H1 (cell line): ENCODE results near the gene CACNB2. TPM values are rescaled to one million over a fixed set of nuclear protein-coding genes. Genes with fewer than 3 reads are reported as not detected.

Experiments used
- CTCF ChIA-PET: fragments of 300-600 bp; sonication (Branson Sonifier 250); formaldehyde crosslinking; loops from one replicate; lab custom pipeline; 2021; ENCODE audit not compliant: partially characterized antibody; lab: Charles Lee
- POLR2A ChIA-PET: fragments of 300-600 bp; sonication (Branson Sonifier 250); formaldehyde crosslinking; loops from one replicate; lab custom pipeline; 2021; ENCODE audit warnings: inconsistent platforms; ENCODE audit not compliant: partially characterized antibody; lab: Charles Lee
- DNase-seq, 2 experiments: peaks; one replicate each; pipeline versions ENCODE4 v3.0.0 to v3.0.0-alpha.2; 2010 to 2022; ENCODE audit warnings: low spot score in 2 of 2, low read depth in 1 of 2, mixed read lengths in 1 of 2
- FAIRE-seq: peaks from 2 replicates; lab custom pipeline; 2011; peaks lifted over from hg19 to GRCh38; lab: Jason Lieb, UNC
- H2AFZ ChIP-seq: 2 replicates; pipeline ENCODE4 v1.8.1; 2012; ENCODE audit warnings: low read length, inconsistent platforms
- H2AK5ac ChIP-seq: 2 replicates; pipeline ENCODE4 v1.6.1; 2013; ENCODE audit warnings: low read depth, low read length
- H2BK120ac ChIP-seq: replicated peaks from 2 replicates; pipeline ENCODE3; 2013; ENCODE audit warnings: low read depth, low read length, inconsistent platforms
- H2BK12ac ChIP-seq: 2 replicates; pipeline ENCODE4 v1.6.1; 2013; ENCODE audit warnings: low read depth, low read length
- H2BK15ac ChIP-seq: 2 replicates; pipeline ENCODE4 v1.6.1; 2013; ENCODE audit warnings: low read length
- H2BK20ac ChIP-seq: 2 replicates; pipeline ENCODE4 v1.6.1; 2013; ENCODE audit warnings: low read length
- H2BK5ac ChIP-seq: 2 replicates; pipeline ENCODE4 v1.6.1; 2013; ENCODE audit warnings: low read depth, low read length
- H3K14ac ChIP-seq: 2 replicates; pipeline ENCODE4 v1.6.1; 2013; ENCODE audit warnings: inconsistent platforms; ENCODE audit not compliant: insufficient read length
- H3K18ac ChIP-seq: 2 replicates; pipeline ENCODE4 v1.6.1; 2013; ENCODE audit warnings: low read length; ENCODE audit errors: extremely low read depth
- H3K23ac ChIP-seq: 2 replicates; pipeline ENCODE4 v1.6.1; 2013; ENCODE audit warnings: inconsistent platforms; ENCODE audit not compliant: insufficient read length
- H3K23me2 ChIP-seq: 2 replicates; pipeline ENCODE4 v1.6.1; 2013; ENCODE audit warnings: low read depth, low read length
- H3K27ac ChIP-seq: 2 replicates; pipeline ENCODE4 v1.6.1; 2011; ENCODE audit warnings: low read depth, low read length, inconsistent platforms
- H3K27me3 ChIP-seq, 4 experiments: replicated peaks in 1 of 4; 1 replicate in 1 of 4; 2 replicates in 3 of 4; pipeline versions ENCODE4 v1.6.1 to v1.8.1; 2011 to 2013; ENCODE audit warnings: low read length in 3 of 4, mild to moderate bottlenecking in 3 of 4, inconsistent platforms in 2 of 4, mixed read lengths in 2 of 4, moderate library complexity in 1 of 4; ENCODE audit not compliant: control insufficient read depth in 3 of 4, insufficient read depth in 3 of 4; ENCODE audit errors: extremely low read depth in 1 of 4
- H3K36me3 ChIP-seq, 4 experiments: 2 replicates each; pipeline versions ENCODE4 v1.6.1 to v1.8.1; 2011 to 2013; ENCODE audit warnings: mild to moderate bottlenecking in 4 of 4, low read length in 3 of 4, moderate library complexity in 2 of 4, control low read depth in 1 of 4, inconsistent platforms in 1 of 4; ENCODE audit not compliant: insufficient read depth in 4 of 4, control insufficient read depth in 2 of 4
- H3K4ac ChIP-seq: replicated peaks from 2 replicates; pipeline ENCODE3; 2013; ENCODE audit warnings: low read length, low read depth, mixed read lengths, inconsistent platforms; ENCODE audit not compliant: insufficient read length
- H3K4me1 ChIP-seq, 4 experiments: replicated peaks in 1 of 4; 1 replicate in 1 of 4; 2 replicates in 3 of 4; pipeline versions ENCODE4 v1.6.1 to v1.8.1; 2011 to 2013; ENCODE audit warnings: low read length in 3 of 4, inconsistent platforms in 2 of 4, mixed read lengths in 1 of 4; ENCODE audit not compliant: insufficient read depth in 4 of 4, control insufficient read depth in 3 of 4
- H3K4me2 ChIP-seq, 2 experiments: 2 replicates each; pipeline versions ENCODE4 v1.6.1 to v1.8.1; 2011 to 2013; ENCODE audit warnings: low read depth in 2 of 2, low read length in 2 of 2, control low read depth in 1 of 2, inconsistent platforms in 1 of 2, mild to moderate bottlenecking in 1 of 2; ENCODE audit not compliant: insufficient read depth in 1 of 2
- H3K4me3 ChIP-seq, 4 experiments: fragments of 200-600, 300-600 bp in 1 of 4; sonication (generic), shearing (Covaris generic), sonication (Bioruptor Twin) in 1 of 4; 2 replicates each; pipeline versions ENCODE4 v1.5.1 to v1.8.1; 2011 to 2016; ENCODE audit warnings: low read length in 4 of 4, low read depth in 3 of 4, control low read depth in 2 of 4, inconsistent platforms in 2 of 4, mild to moderate bottlenecking in 2 of 4, mixed read lengths in 1 of 4, moderate library complexity in 1 of 4; ENCODE audit not compliant: insufficient read depth in 2 of 4; ENCODE audit errors: extremely low read depth in 1 of 4
- H3K56ac ChIP-seq: replicated peaks from 2 replicates; pipeline ENCODE3; 2013; ENCODE audit warnings: low read depth, mild to moderate bottlenecking, mixed read lengths, low read length, inconsistent platforms; ENCODE audit not compliant: insufficient read length
- H3K79me1 ChIP-seq: 2 replicates; pipeline ENCODE4 v1.6.1; 2013; ENCODE audit warnings: low read depth, low read length, control low read depth
- H3K79me2 ChIP-seq, 2 experiments: 2 replicates each; pipeline versions ENCODE4 v1.6.1 to v1.8.1; 2012 to 2013; ENCODE audit warnings: low read length in 2 of 2, mild to moderate bottlenecking in 2 of 2, inconsistent platforms in 1 of 2; ENCODE audit not compliant: insufficient read depth in 2 of 2, control insufficient read depth in 1 of 2
- H3K9ac ChIP-seq, 4 experiments: replicated peaks in 1 of 4; 1 replicate in 1 of 4; 2 replicates in 3 of 4; pipeline versions ENCODE4 v1.6.1 to v1.8.1; 2011 to 2013; ENCODE audit warnings: low read depth in 3 of 4, low read length in 3 of 4, control low read depth in 2 of 4, mild to moderate bottlenecking in 2 of 4, moderate library complexity in 2 of 4, inconsistent platforms in 1 of 4; ENCODE audit errors: extremely low read depth in 1 of 4
- H3K9me3 ChIP-seq, 2 experiments: 2 replicates each; pipeline versions ENCODE4 v1.6.1 to v1.8.1; 2012 to 2013; ENCODE audit warnings: mild to moderate bottlenecking in 2 of 2, moderate library complexity in 2 of 2, control low read depth in 1 of 2, inconsistent platforms in 1 of 2, low read depth in 1 of 2, low read length in 1 of 2, mixed read lengths in 1 of 2; ENCODE audit not compliant: insufficient read depth in 2 of 2
- H4K20me1 ChIP-seq, 2 experiments: replicated peaks in 1 of 2; 2 replicates each; pipeline versions ENCODE3 to v1.8.1; 2011 to 2013; ENCODE audit warnings: inconsistent platforms in 2 of 2, low read length in 2 of 2, mild to moderate bottlenecking in 1 of 2; ENCODE audit not compliant: insufficient read depth in 2 of 2, control insufficient read depth in 1 of 2
- H4K5ac ChIP-seq: 2 replicates; pipeline ENCODE4 v1.6.1; 2013; ENCODE audit warnings: low read length, low read depth, mixed read lengths, inconsistent platforms; ENCODE audit not compliant: insufficient read length
- H4K8ac ChIP-seq: 2 replicates; pipeline ENCODE4 v1.8.0; 2013; ENCODE audit warnings: mild to moderate bottlenecking, moderate library complexity, low read length, inconsistent platforms; ENCODE audit not compliant: insufficient read depth; ENCODE audit errors: extremely low read depth
- H4K91ac ChIP-seq: replicated peaks from 2 replicates; pipeline ENCODE3; 2013; ENCODE audit warnings: low read length, mixed read lengths, inconsistent platforms; ENCODE audit not compliant: insufficient read length
- CBX5 ChIP-seq: fragments of 300-800, 300-1000 bp; sonication (generic); IDR thresholded peaks from 2 replicates; pipeline ENCODE4 v1.7.1; 2016; ENCODE audit warnings: antibody characterized with exemption, low read length, low read depth
- CEBPB ChIP-seq: IDR thresholded peaks from 2 replicates; pipeline ENCODE4 v1.6.1; 2012; ENCODE audit warnings: low read depth, low read length
- CREB1 ChIP-seq: IDR thresholded peaks from 2 replicates; pipeline ENCODE4 v1.6.1; 2012; ENCODE audit warnings: inconsistent platforms
- HDAC6 ChIP-seq: IDR thresholded peaks from one replicate; pipeline ENCODE4 v1.7.1; 2012; ENCODE audit warnings: low read depth, mild to moderate bottlenecking, inconsistent platforms, low read length, moderate library complexity
- KDM5A ChIP-seq: fragments of 200-600 bp; IDR thresholded peaks from 2 replicates; pipeline ENCODE4 v1.7.1; 2012; ENCODE audit warnings: mild to moderate bottlenecking, low read length, inconsistent platforms, mixed read lengths
- NRF1 ChIP-seq: IDR thresholded peaks from 2 replicates; pipeline ENCODE4 v1.6.1; 2011; ENCODE audit warnings: mild to moderate bottlenecking, low read depth, low read length, improper control_type of control experiment
- POLR2A ChIP-seq, 2 experiments: IDR thresholded peaks; 1 replicate in 1 of 2; 2 replicates in 1 of 2; pipeline ENCODE4 v1.6.1; 2011; ENCODE audit warnings: low read depth in 2 of 2, low read length in 2 of 2, mild to moderate bottlenecking in 2 of 2; ENCODE audit errors: control extremely low read depth in 1 of 2
- POLR2AphosphoS5 ChIP-seq: IDR thresholded peaks from 2 replicates; pipeline ENCODE4 v1.6.1; 2011; ENCODE audit warnings: low read depth, low read length
- RAD21 ChIP-seq, 2 experiments: IDR thresholded peaks in 1 of 2; conservative IDR thresholded peaks in 1 of 2; 2 replicates each; pipeline ENCODE4 v1.6.1; 2011; ENCODE audit warnings: low read depth in 2 of 2, low read length in 2 of 2, improper control_type of control experiment in 1 of 2, inconsistent platforms in 1 of 2, mild to moderate bottlenecking in 1 of 2, moderate library complexity in 1 of 2
- YY1 ChIP-seq: IDR thresholded peaks from 2 replicates; pipeline ENCODE4 v1.6.1; 2011; ENCODE audit warnings: low read depth, mild to moderate bottlenecking, low read length
- ZNF274 ChIP-seq: IDR thresholded peaks from 2 replicates; pipeline ENCODE4 v1.7.0; 2012; ENCODE audit warnings: low read length, borderline replicate concordance; ENCODE audit errors: extremely low read depth
- WGBS, 2 experiments: shearing (Covaris generic) in 1 of 2; methylation state at CpG; one replicate each; pipeline versions ENCODE4 v1.1.6 to v1.1.7; 2013 to 2015; ENCODE audit warnings: low lambda C conversion rate in 2 of 2, mixed read lengths in 2 of 2, inconsistent platforms in 1 of 2, low coverage in 1 of 2, missing lambda C conversion rate in 1 of 2; ENCODE audit not compliant: insufficient replicate concordance in 2 of 2, insufficient coverage in 1 of 2, insufficient read length in 1 of 2; ENCODE audit errors: extremely low coverage in 1 of 2, missing lambda C conversion rate in 1 of 2; 5-methylcytosine and 5-hydroxymethylcytosine counted together
- polyA plus RNA-seq, 7 experiments: library from polyadenylated mRNA; depleted of rRNA in 3 of 7; stranded (reverse) in 5 of 7; unstranded in 2 of 7; fragments of >200 nt in 5 of 7; fragments of 200-250 nt in 2 of 7; gene quantifications; 1 replicate in 5 of 7; 2 replicates in 1 of 7; 4 replicates in 1 of 7; pipeline versions ENCODE4 v1.2.1 to v1.2.3, GENCODE V29; 2011 to 2013; ENCODE audit warnings: missing spikeins in 2 of 7, mixed read lengths in 2 of 7
- total RNA-seq: library from RNA; stranded (reverse); fragmentation: NEBNext Ultra II Directional; extraction: Animal tissue kit (Norgen Biotek cat#: 25700); gene quantifications from 2 replicates; pipeline ENCODE4 v1.2.1, GENCODE V29; 2021
- TF ChIP-seq, protein P1 (sequence below): IDR thresholded peaks from 2 replicates; pipeline ENCODE4 v1.6.1; 2012; ENCODE audit warnings: inconsistent platforms

Gene CACNB2
- total and polyA plus RNA-seq, 2 of the 8 experiments (the other 6 are each of a cell fraction or from before 2014, with no cell fraction given) = 2.4 to 3.2 TPM

DNA sequence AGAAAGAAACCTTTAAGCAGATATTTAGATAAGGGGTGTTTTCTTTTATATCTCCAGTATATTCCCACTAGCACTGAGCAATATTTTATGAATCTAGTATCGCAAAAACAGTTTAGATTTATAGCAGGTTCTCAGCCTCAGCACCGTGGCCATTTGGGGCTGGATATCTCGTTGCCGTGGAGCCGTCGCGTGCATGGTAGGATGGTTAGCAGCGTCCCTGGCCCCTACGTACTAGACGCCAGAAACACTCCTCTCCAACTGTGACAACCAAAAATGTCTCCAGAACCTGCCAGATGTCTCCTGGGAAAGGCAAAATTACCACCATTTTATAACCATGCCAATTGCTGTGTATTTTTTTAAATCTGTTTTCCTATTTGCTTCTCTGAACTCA, 172.9 kb downstream of the CACNB2 start:
- Histone ChIP-seq H3K56ac (no peak overlapping the region), H2BK5ac (no peak overlapping the region), H3K4me3 (no peak overlapping the region), H3K9me3 (no peaks in the 10 kb centered on the region), H3K18ac (no peak overlapping the region), H2AK5ac (no peak overlapping the region), H3K27me3 (no peaks in the 10 kb centered on the region), H4K20me1 (no peaks in the 10 kb centered on the region), H2BK15ac (no peak overlapping the region), H4K91ac (no peak overlapping the region), H3K4me1 (no peaks in the 10 kb centered on the region), H3K36me3 (no peaks in the 10 kb centered on the region), H2BK120ac (no peak overlapping the region), H3K4ac (no peak overlapping the region), H3K27ac (no peak overlapping the region), H3K14ac (no peak overlapping the region), H3K23me2 (no peaks in the 10 kb centered on the region), H2BK12ac (no peak overlapping the region), H2AFZ (no peak overlapping the region), H3K23ac (no peak overlapping the region), H2BK20ac (no peak overlapping the region), H4K5ac (no peak overlapping the region), H3K79me2 (no peaks in the 10 kb centered on the region), H3K79me1 (no peaks in the 10 kb centered on the region), H3K4me2 (no peak overlapping the region), H3K9ac (no peak overlapping the region), H4K8ac (no peak overlapping the region)
- CTCF ChIA-PET = interaction anchor here (0.6 to 1.9 kb wide), 12 partner anchors 9 to 556 kb away, joined by 3 to 7 read pairs (median 3); no protein-coding TSS in a partner anchor
- POLR2A ChIA-PET = interaction anchor here (0.5 kb wide), 1 partner anchor 1582 kb away, joined by 3 read pairs; no protein-coding TSS in a partner anchor
- DNase-seq (no peak), FAIRE-seq (no peak)
- 90% methylated on average over 10 of the region's 10 CpGs; no CpG with 5 or more reads in 1 of the 2 experiments for WGBS, 2 experiments
- TF ChIP-seq YY1 = no peak
- no peak for TF ChIP-seq POLR2AphosphoS5
- no peak for TF ChIP-seq ZNF274
- no peak for TF ChIP-seq KDM5A
- TF ChIP-seq, protein P1, sequence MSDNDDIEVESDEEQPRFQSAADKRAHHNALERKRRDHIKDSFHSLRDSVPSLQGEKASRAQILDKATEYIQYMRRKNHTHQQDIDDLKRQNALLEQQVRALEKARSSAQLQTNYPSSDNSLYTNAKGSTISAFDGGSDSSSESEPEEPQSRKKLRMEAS = no peak
- TF ChIP-seq CREB1 = no peak
- TF ChIP-seq HDAC6 = no peak
- TF ChIP-seq RAD21 (IDR thresholded peaks at IDR 0.05 in 1 of 2, conservative IDR thresholded peaks at IDR 0.05 in 1 of 2; ENCODE audit: low read depth in 2 of 2, low read length in 2 of 2) = no peak
- no peak for TF ChIP-seq POLR2A (IDR thresholded peaks at IDR 0.05; ENCODE audit: control extremely low read depth in 1 of 2, low read depth in 2 of 2, low read length in 2 of 2)
- TF ChIP-seq CBX5 = no peak
- no peak for TF ChIP-seq NRF1
- no peak for TF ChIP-seq CEBPB
